Measurements from ENCODE around the gene TTC38. TPM values are rescaled to one million over a fixed set of nuclear protein-coding genes. Genes with fewer than 3 reads are reported as not detected.
A peak's percentile ranks its signal among the peaks of the same experiment; 100 is the strongest.

The TTC38 gene
- total RNA-seq, 1 experiment from 2014 or later: 31.5 TPM

DNA sequence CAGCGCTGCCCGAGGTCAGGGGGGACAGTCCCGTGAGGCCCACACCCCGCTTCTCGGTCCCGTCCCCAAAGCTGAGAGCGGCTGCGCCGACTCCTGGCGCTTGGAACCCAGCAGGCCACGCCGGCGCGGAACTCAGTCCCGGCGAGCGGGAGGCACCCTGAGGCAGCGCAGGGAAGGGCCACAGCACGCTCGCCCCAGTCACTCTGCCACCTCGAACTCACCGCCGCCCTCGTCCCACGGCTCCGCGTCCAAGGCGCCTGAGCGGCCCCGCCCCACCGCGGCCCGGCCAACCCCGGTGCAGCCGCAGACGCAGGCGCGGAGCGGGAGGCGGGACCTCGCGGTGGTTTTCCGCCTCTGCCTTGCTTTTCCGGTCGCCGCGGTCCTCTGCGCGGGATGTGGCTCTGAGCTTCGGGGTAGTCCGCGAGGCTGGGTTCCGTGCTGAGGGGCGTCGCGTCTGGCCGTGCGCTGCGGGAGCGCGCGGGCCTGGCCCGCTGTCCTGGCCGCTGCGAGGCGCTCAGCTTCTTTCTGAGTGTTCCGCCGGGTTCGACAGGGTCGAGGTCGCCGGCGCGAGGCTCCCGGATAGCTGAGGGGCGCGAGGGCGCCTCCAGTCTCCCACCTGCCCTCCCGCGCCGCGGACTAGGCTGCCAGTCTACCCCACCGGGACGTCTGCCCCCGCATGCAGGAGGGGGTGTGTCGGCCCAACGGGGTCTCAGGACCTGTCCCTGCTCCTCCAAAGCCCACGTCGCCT lies 17.6 kb upstream of the TTC38 start, which contains the start of gene CDPF1:
CDPF1 (minus strand) TSS at position 259 of the 748 bp plus-strand sequence. CDS start 2,009 bp downstream, outside the sequence.
- peak within 1 kb of the TSS; percentile 43 for H3K9ac ChIP-seq (ENCODE audit: extremely low read depth, insufficient read length, low read length)
- TF ChIP-seq, protein P1, sequence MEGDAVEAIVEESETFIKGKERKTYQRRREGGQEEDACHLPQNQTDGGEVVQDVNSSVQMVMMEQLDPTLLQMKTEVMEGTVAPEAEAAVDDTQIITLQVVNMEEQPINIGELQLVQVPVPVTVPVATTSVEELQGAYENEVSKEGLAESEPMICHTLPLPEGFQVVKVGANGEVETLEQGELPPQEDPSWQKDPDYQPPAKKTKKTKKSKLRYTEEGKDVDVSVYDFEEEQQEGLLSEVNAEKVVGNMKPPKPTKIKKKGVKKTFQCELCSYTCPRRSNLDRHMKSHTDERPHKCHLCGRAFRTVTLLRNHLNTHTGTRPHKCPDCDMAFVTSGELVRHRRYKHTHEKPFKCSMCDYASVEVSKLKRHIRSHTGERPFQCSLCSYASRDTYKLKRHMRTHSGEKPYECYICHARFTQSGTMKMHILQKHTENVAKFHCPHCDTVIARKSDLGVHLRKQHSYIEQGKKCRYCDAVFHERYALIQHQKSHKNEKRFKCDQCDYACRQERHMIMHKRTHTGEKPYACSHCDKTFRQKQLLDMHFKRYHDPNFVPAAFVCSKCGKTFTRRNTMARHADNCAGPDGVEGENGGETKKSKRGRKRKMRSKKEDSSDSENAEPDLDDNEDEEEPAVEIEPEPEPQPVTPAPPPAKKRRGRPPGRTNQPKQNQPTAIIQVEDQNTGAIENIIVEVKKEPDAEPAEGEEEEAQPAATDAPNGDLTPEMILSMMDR (conservative IDR thresholded peaks at IDR 0.05): no peak
- no peak within 1 kb of the TSS for H2BK15ac ChIP-seq (ENCODE audit: low read depth, low read length)
- H3K27me3 ChIP-seq (ENCODE audit: insufficient read depth, low read length): no peaks in the 10 kb centered on the region
- H4K5ac ChIP-seq (ENCODE audit: insufficient read length, low read depth, low read length): no peak within 1 kb of the TSS
- peaks cover 0 to 9% of the 10 kb centered on the region in 2 experiments; a peak in 2 of 5 replicates for H3K9me3 Mint-ChIP-seq
- no CpG with 5 or more reads among the region's 89 CpGs for WGBS (ENCODE audit: extremely low coverage, insufficient read length, low lambda C conversion rate)
- no peak within 1 kb of the TSS for H3K56ac ChIP-seq (ENCODE audit: insufficient read length, low read depth, low read length)
- peaks cover 1 to 9% (median 4%) of the 10 kb centered on the region in 3 experiments; a peak in 3 of 7 replicates for H3K36me3 Mint-ChIP-seq (ENCODE audit: insufficient read depth in 1 of 3, low read depth in 3 of 3)
- no peak within 1 kb of the TSS for H2BK120ac ChIP-seq (ENCODE audit: low read depth, low read length, poor library complexity, severe bottlenecking)
- no peak within 1 kb of the TSS for H3K4ac ChIP-seq (ENCODE audit: low read depth, low read length)
- H2AFZ ChIP-seq (ENCODE audit: low read length): no peak within 1 kb of the TSS
- peak within 1 kb of the TSS; percentile 73 to 82 for H3K4me3 Mint-ChIP-seq
- no peak within 1 kb of the TSS; a peak in 1 of 7 replicates for H3K27ac Mint-ChIP-seq
- H2BK5ac ChIP-seq (ENCODE audit: insufficient read length, low read length): no peak within 1 kb of the TSS
- H3K4me2 ChIP-seq (ENCODE audit: insufficient read depth, insufficient read length, low read length): peak within 1 kb of the TSS; percentile 42
- H3K18ac ChIP-seq (ENCODE audit: insufficient read length, low read depth, low read length): peak within 1 kb of the TSS; percentile 34
- no peak within 1 kb of the TSS for H3T11ph ChIP-seq (ENCODE audit: low read length)
- H3K79me1 ChIP-seq (ENCODE audit: insufficient read depth, low read depth, low read length, poor library complexity, severe bottlenecking): no peaks in the 10 kb centered on the region
- H2AK5ac ChIP-seq (ENCODE audit: insufficient read length, low read length): no peak within 1 kb of the TSS
- H3K9me3 ChIP-seq (ENCODE audit: control insufficient read depth, low read depth, low read length): no peaks in the 10 kb centered on the region
- peaks cover 7% of the 10 kb centered on the region for H3K23me2 ChIP-seq (ENCODE audit: insufficient read length, low read depth, low read length, poor library complexity, severe bottlenecking)
- H3K27ac ChIP-seq (ENCODE audit: insufficient read length, low read depth, low read length): no peak within 1 kb of the TSS
- no peak within 1 kb of the TSS for H2BK12ac ChIP-seq (ENCODE audit: insufficient read length, low read depth, low read length)
- no peak within 1 kb of the TSS for H4K91ac ChIP-seq (ENCODE audit: insufficient read length, low read depth, low read length)
- no peak within 1 kb of the TSS for H2BK20ac ChIP-seq (ENCODE audit: low read depth, low read length, poor library complexity, severe bottlenecking)
- no peak within 1 kb of the TSS for H4K8ac ChIP-seq (replicated peaks; ENCODE audit: insufficient read length, low read depth, low read length)
- H3K23ac ChIP-seq (ENCODE audit: insufficient read length, low read depth, low read length): no peak within 1 kb of the TSS
- no peaks in the 10 kb centered on the region for H3K79me2 ChIP-seq (ENCODE audit: insufficient read depth, low read length)
- H3K27me3 Mint-ChIP-seq (ENCODE audit: low read depth): peaks cover 12% of the 10 kb centered on the region
- no peaks in the 10 kb centered on the region for H4K20me1 ChIP-seq (ENCODE audit: control insufficient read depth, insufficient read depth, insufficient read length)
- peak within 1 kb of the TSS; percentile 78 for H3K14ac ChIP-seq (ENCODE audit: insufficient read depth, low read length)
- peak; percentile 83 for DNase-seq
- no peaks in the 10 kb centered on the region for H3K4me1 ChIP-seq (ENCODE audit: insufficient read depth, low read length)
- peaks cover 8 to 16% of the 10 kb centered on the region in 2 experiments for H3K4me1 Mint-ChIP-seq

All from H9 (cell line).